WERI-Rb-1 (cell line): ENCODE data around the gene ADGRV1.

Source experiments
- DNase-seq: peaks from one replicate; pipeline ENCODE4 v3.0.0-alpha.2; 2020
- H3K27ac ChIP-seq: fragments of 250-450 bp; sonication (Bioruptor Pico); 2 replicates; pipeline ENCODE4 v1.5.1; 2020; ENCODE audit warnings: mild to moderate bottlenecking, moderate library complexity
- H3K27me3 ChIP-seq: fragments of 250-450 bp; sonication (Bioruptor Pico); 2 replicates; pipeline ENCODE4 v1.5.1; 2021; ENCODE audit warnings: mild to moderate bottlenecking, low read depth, moderate library complexity; ENCODE audit not compliant: insufficient read depth, severe bottlenecking
- H3K36me3 ChIP-seq: fragments of 250-450 bp; sonication (Bioruptor Pico); 2 replicates; pipeline ENCODE4 v1.5.1; 2020; ENCODE audit warnings: mild to moderate bottlenecking, moderate library complexity
- H3K4me3 ChIP-seq: 2 replicates; pipeline ENCODE4 v1.5.1; 2011; ENCODE audit warnings: low read depth, mild to moderate bottlenecking, control low read depth, low read length
- H3K9me3 ChIP-seq: fragments of 250-450 bp; sonication (Bioruptor Pico); 2 replicates; pipeline ENCODE4 v1.5.1; 2021; ENCODE audit warnings: mild to moderate bottlenecking, moderate library complexity; ENCODE audit not compliant: severe bottlenecking
- TF ChIP-seq, protein P1 (sequence below): IDR thresholded peaks from 2 replicates; pipeline ENCODE4 v1.5.1; 2011; ENCODE audit warnings: low read depth, mild to moderate bottlenecking, control low read depth, inconsistent platforms, low read length

Gene ADGRV1

DNA sequence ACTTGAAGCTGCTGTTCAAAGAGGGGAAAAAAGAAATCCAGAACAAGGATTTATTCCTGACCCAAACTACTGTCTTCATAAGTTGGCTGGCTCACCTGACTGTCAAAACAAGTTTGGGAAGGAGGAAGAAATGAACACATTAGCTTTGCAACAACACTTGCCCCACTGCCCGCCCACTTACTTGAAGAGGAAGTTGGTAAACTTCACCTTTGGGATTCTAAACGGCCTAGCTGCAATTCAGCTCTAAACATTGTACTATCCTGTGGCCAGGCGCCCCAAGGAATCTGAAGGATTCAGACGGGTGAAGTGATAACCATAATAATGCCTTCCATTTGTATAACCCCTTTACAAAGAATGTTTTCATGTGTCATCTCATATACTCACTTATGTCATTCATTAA, 625.1 kb downstream of the ADGRV1 start:
- TF ChIP-seq, protein P1, sequence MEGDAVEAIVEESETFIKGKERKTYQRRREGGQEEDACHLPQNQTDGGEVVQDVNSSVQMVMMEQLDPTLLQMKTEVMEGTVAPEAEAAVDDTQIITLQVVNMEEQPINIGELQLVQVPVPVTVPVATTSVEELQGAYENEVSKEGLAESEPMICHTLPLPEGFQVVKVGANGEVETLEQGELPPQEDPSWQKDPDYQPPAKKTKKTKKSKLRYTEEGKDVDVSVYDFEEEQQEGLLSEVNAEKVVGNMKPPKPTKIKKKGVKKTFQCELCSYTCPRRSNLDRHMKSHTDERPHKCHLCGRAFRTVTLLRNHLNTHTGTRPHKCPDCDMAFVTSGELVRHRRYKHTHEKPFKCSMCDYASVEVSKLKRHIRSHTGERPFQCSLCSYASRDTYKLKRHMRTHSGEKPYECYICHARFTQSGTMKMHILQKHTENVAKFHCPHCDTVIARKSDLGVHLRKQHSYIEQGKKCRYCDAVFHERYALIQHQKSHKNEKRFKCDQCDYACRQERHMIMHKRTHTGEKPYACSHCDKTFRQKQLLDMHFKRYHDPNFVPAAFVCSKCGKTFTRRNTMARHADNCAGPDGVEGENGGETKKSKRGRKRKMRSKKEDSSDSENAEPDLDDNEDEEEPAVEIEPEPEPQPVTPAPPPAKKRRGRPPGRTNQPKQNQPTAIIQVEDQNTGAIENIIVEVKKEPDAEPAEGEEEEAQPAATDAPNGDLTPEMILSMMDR, result no peak
- H3K9me3 ChIP-seq, result no peaks in the 10 kb centered on the region
- no peak overlapping the region for H3K27ac ChIP-seq
- H3K36me3 ChIP-seq, result no peaks in the 10 kb centered on the region
- no peak overlapping the region for H3K4me3 ChIP-seq
- H3K27me3 ChIP-seq, result no peaks in the 10 kb centered on the region
- DNase-seq, result no peak

DNA sequence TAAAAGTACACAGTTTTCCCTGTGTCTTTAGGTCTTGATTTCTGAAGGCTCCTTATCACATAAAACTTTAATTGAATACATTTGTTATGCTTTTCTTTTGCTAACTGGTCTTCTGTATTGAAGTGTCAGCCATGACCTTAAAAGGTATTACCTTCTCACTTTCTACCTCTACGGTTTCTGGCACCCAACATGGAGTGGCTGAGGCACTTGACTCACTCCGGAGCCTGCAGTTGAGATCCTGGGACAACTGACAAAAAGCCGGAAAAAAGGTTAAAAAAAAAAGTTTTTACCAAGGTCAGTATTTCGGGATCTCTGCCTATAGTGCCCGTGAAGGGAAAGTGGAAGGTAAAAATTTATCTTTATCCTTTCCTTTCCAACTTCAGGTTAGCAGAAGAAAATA, 627.5 kb downstream of the ADGRV1 start:
- Histone ChIP-seq H3K27ac (no peak overlapping the region), H3K4me3 (no peak overlapping the region), H3K9me3 (no peaks in the 10 kb centered on the region), H3K27me3 (no peaks in the 10 kb centered on the region), H3K36me3 (no peaks in the 10 kb centered on the region)
- no peak for DNase-seq
- TF ChIP-seq, protein P1, result no peak

DNA sequence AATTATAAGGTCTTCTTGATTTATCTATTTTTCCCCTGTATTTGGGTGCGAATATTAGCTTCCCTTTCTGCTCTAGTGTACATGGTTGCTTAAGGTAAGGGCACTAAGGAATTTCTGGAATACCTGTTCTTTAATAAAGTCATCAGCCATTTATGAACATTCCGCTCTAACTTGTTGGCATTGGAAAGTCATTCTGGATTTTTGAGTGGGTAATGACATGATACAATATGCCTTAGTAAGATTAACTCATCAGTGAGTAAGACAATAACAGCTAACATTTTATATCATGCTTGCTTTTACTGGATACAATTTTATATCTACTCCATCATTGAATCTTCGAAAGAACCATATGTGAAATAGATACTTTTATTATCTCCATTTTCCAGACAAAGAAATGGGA, 628.4 kb downstream of the ADGRV1 start:
- Histone ChIP-seq H3K4me3 (no peak overlapping the region), H3K27me3 (no peaks in the 10 kb centered on the region), H3K9me3 (no peaks in the 10 kb centered on the region), H3K27ac (no peak overlapping the region), H3K36me3 (no peaks in the 10 kb centered on the region)
- DNase-seq, result no peak
- TF ChIP-seq, protein P1, result no peak

DNA sequence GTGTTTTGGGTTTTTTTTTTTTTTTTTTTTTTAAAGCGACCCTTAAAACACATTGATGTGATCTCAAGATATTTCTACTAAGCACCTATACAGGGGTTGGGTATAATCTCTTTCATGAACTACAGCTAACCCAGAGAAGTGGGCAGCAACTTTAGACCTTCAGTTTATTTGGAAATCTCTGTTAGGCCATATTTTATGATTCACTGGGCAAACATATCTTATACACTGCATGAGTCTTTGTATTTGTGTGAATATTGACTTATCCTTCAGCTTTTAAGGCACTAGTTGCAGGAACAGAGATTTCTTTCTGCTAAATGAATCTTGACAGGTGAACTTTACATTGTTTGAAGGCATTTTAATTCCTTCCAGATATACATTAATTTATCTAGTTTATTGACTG, 630.2 kb downstream of the ADGRV1 start:
- no peaks in the 10 kb centered on the region for H3K27me3 ChIP-seq
- H3K9me3 ChIP-seq, result no peaks in the 10 kb centered on the region
- DNase-seq, result no peak
- H3K36me3 ChIP-seq, result no peaks in the 10 kb centered on the region
- H3K4me3 ChIP-seq, result no peak overlapping the region
- H3K27ac ChIP-seq, result no peak overlapping the region
- TF ChIP-seq, protein P1, result no peak

DNA sequence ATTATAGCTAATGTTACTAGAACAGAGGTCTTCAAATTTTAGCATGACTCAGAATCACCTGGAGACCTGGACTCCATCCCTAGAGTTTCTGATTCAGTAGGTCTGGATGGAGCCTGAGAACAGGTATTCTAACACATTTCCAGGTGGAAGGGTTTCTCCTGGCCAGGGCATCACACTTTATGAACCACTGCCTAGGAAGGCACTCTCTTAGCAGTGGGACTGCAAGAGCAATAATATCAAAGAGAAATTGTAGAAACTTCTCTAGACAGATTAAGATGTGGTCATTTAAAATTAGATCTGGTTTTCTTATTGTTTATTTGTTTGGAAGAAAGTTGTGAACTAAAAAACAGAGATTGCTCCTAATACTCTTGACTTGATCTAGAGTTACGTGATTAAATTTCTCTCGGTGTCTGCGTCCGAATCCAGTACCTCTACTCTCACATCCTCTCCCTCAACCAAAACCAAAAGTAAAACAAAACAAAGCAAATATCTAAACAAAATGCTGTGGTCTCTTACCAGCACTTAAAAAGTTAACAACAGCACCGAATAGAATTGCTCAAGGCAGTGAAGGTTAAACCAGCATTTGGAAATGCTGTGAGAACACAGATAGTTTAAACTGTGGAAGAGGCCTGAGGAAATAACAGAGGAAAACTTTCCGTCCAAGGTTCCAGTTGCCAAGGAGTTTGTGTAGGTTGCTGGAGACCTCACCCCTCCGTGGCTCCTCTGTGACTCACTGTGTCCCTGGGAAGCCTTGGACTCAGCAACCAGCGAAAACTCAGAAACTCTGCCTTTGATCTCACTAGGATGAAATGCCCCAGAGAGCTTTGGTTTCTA, 631.1 kb downstream of the ADGRV1 start:
- TF ChIP-seq, protein P1, result no peak
- DNase-seq, result no peak
- H3K36me3 ChIP-seq, result no peaks in the 10 kb centered on the region
- no peaks in the 10 kb centered on the region for H3K27me3 ChIP-seq
- H3K9me3 ChIP-seq, result no peaks in the 10 kb centered on the region
- no peak overlapping the region for H3K4me3 ChIP-seq
- H3K27ac ChIP-seq, result no peak overlapping the region

DNA sequence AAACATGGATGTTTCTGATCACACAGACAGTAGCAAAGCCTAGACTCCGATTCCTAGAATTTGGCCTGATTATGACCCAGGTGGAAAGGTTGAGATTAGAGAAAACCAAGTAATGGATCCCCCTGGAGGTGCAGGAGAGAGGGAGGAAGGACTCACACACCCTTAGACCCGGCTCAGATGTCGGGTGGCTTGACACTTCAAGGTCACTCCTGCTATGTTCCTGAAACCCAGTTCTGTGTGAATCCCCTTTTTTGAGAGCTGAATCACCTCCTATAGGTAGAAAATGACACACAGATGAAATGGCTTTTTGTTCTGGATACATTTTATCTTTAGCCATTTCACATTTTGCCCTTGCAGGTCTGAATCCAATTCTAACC, 631.7 kb downstream of the ADGRV1 start:
- Histone ChIP-seq H3K4me3 (no peak overlapping the region), H3K27me3 (no peaks in the 10 kb centered on the region), H3K36me3 (no peaks in the 10 kb centered on the region), H3K27ac (no peak overlapping the region), H3K9me3 (no peaks in the 10 kb centered on the region)
- no peak for DNase-seq
- TF ChIP-seq, protein P1, result no peak
